ENCODE results near the gene ZNRF4. TPM values are rescaled to one million over a fixed set of nuclear protein-coding genes. Genes with fewer than 3 reads are reported as not detected.

ZNRF4 gene
- total and polyA plus RNA-seq, 2 donors from 2014 or later: not detected

DNA sequence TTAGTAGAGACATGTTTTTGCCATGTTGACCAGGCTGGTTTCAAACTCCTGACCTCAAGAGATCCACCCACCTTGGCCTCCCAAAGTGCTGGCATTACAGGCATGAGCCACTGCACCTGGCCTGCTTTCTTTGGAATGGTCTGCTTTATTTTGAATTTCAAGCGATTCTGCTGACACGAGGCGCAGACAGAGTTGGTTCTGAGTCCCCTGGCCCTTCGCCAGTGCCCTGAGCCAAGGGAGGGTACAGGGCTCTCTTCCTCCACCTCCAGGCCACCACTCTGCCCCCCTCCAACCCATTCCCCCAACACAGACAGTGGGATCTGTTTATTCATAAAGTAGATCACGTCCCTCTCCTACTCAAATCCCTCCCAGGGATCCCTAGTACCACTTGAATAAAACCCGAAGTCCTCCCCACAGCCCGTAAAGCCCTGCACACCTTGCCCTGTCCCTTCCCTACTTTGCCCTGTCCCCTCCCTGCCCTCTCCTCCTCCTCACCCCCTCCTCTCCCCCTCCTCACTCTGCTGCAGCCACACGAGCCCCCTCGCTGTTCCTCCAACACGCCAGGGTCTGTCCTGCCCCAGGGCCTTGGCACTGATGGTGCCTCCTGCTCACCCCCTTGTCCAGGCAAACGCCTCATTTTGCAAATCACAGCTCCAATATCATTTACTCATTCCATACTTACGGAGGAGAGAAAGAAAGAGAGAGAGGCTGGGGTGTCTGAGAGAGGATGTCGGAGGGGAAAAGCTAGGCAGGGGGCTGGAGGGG, 22.4 kb downstream of the ZNRF4 start:
- no peak overlapping the region for H3K9ac ChIP-seq (ENCODE audit: low read length in 3 of 3)
- FAIRE-seq: no peak
- H3K4me3 ChIP-seq (ENCODE audit: low read length in 3 of 3): no peak overlapping the region
- peaks cover 2% of the 10 kb centered on the region for H3K27me3 ChIP-seq (ENCODE audit: control insufficient read depth, insufficient read depth, low read length)
- DNase-seq: no peak
- H3K4me1 ChIP-seq (ENCODE audit: control insufficient read depth in 2 of 3, insufficient read depth in 2 of 3, low read depth in 1 of 3, low read length in 3 of 3): no peaks in the 10 kb centered on the region
- intact Hi-C loops (cut with DNase I): no loop called here
- no peak overlapping the region for H3K27ac ChIP-seq (ENCODE audit: low read depth in 2 of 2, low read length in 2 of 2)
- H3K36me3 ChIP-seq (ENCODE audit: control insufficient read depth in 2 of 3, insufficient read depth in 3 of 3, low read length in 3 of 3): no peaks in the 10 kb centered on the region
- peaks cover 0 to 13% (median 5%) of the 10 kb centered on the region in 3 donors for H3K9me3 ChIP-seq (ENCODE audit: control insufficient read depth in 2 of 3, insufficient read depth in 1 of 3, low read length in 3 of 3)
- no peak for TF ChIP-seq CTCF (IDR thresholded peaks at IDR 0.05; ENCODE audit: borderline replicate concordance, extremely low read depth, insufficient read depth)

- H3K4me1 ChIP-seq (ENCODE audit: control insufficient read depth in 2 of 3, insufficient read depth in 2 of 3, low read depth in 1 of 3, low read length in 3 of 3): no peaks in the 10 kb centered on the region
- H3K4me3 ChIP-seq (ENCODE audit: low read length in 3 of 3): no peak overlapping the region
- DNase-seq (peak in 1 of 5 donors; percentile 25), FAIRE-seq (no peak)
- peaks cover 2% of the 10 kb centered on the region for H3K27me3 ChIP-seq (ENCODE audit: control insufficient read depth, insufficient read depth, low read length)
- intact Hi-C loops (cut with DNase I): no loop called here
- TF ChIP-seq CTCF (IDR thresholded peaks at IDR 0.05; ENCODE audit: borderline replicate concordance, extremely low read depth, insufficient read depth): no peak
- H3K36me3 ChIP-seq (ENCODE audit: control insufficient read depth in 2 of 3, insufficient read depth in 3 of 3, low read length in 3 of 3): no peaks in the 10 kb centered on the region
- H3K9ac ChIP-seq (ENCODE audit: low read length in 3 of 3): no peak overlapping the region
- peaks cover 0 to 14% (median 5%) of the 10 kb centered on the region in 3 donors for H3K9me3 ChIP-seq (ENCODE audit: control insufficient read depth in 2 of 3, insufficient read depth in 1 of 3, low read length in 3 of 3)
- H3K27ac ChIP-seq (ENCODE audit: low read depth in 2 of 2, low read length in 2 of 2): no peak overlapping the region
Measured at GRCh38 chr19:5478241-5478924, 23.2 kb downstream of the ZNRF4 start.

DNA sequence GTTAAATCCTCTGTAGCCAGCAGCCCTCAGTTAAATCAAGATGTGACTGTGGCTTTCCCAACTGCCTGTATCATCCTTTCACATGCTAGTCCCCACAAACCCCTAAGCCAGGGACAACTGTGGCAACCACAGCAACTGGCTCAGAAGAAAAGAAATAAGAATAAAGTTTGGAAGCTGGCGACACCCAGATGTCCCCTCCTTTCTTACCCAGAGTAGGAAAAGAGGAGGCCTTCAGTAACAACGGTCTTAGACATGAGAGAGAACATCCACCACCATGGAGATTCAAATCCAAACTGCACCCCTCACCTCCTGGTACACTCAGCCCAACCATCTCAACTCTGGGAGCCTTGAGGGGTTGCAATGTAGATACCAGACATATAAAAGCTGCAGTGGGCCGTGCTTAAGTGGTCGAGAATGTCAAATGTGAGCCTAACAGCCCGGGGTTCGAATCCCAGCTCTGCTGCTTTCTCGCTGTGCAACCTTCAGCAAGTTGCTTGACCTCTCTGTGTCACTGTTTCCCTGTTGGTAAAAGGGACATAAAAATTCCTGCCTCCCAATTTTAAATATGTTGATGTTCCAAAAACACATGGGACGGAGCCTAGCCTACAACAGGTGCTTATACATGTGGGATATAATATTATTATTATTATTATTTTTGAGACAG, 23.8 kb downstream of the ZNRF4 start:
- Histone ChIP-seq H3K27ac (ENCODE audit: low read depth in 2 of 2, low read length in 2 of 2) (no peak overlapping the region), H3K9me3 (ENCODE audit: control insufficient read depth in 2 of 3, insufficient read depth in 1 of 3, low read length in 3 of 3) (peaks cover 0 to 14% (median 5%) of the 10 kb centered on the region in 3 donors), H3K9ac (ENCODE audit: low read length in 3 of 3) (no peak overlapping the region), H3K36me3 (ENCODE audit: control insufficient read depth in 2 of 3, insufficient read depth in 3 of 3, low read length in 3 of 3) (no peaks in the 10 kb centered on the region), H3K27me3 (ENCODE audit: control insufficient read depth, insufficient read depth, low read length) (peaks cover 2% of the 10 kb centered on the region), H3K4me1 (ENCODE audit: control insufficient read depth in 2 of 3, insufficient read depth in 2 of 3, low read depth in 1 of 3, low read length in 3 of 3) (no peaks in the 10 kb centered on the region), H3K4me3 (ENCODE audit: low read length in 3 of 3) (no peak overlapping the region)
- no peak for TF ChIP-seq CTCF (IDR thresholded peaks at IDR 0.05; ENCODE audit: borderline replicate concordance, extremely low read depth, insufficient read depth)
- DNase-seq (no peak), FAIRE-seq (no peak)
- intact Hi-C loops (cut with DNase I): no loop called here
